Fibroblast of mammary gland (primary cell): ENCODE measurements around the gene DROSHA.
"Not testable (repeated sequence)": the region's sequence is repeated elsewhere in the genome, so short reads cannot be mapped to it uniquely, and the experiment has no call there.

Source experiments
- DNase-seq: peaks from one replicate; pipeline ENCODE4 v3.0.0-alpha.2; 2010; ENCODE audit warnings: low read depth
- H3K4me3 ChIP-seq: 2 replicates; pipeline ENCODE4 v1.5.1; 2011; ENCODE audit warnings: low read depth, mild to moderate bottlenecking, low read length, moderate library complexity; ENCODE audit not compliant: control insufficient read depth
- CTCF ChIP-seq: conservative IDR thresholded peaks from 2 replicates; pipeline ENCODE4 v1.5.1; 2011; ENCODE audit warnings: low read depth, low read length, inconsistent platforms; ENCODE audit not compliant: control insufficient read depth, insufficient read depth

The DROSHA gene

GRCh38 chr5:31554552-31554951 is 22.7 kb upstream of the DROSHA start:
- H3K4me3 ChIP-seq, result no peak overlapping the region
- TF ChIP-seq CTCF, result no peak

GRCh38 chr5:31553863-31554262 is 22.0 kb upstream of the DROSHA start:
- TF ChIP-seq CTCF, result no peak
- H3K4me3 ChIP-seq, result no peak overlapping the region
- peak; percentile 41 for DNase-seq

More at GRCh38 chr5:31554552-31554951, 22.7 kb upstream of the DROSHA start:
- peak; percentile 23 for DNase-seq

- H3K4me3 ChIP-seq, result no peak overlapping the region
- TF ChIP-seq CTCF, result no peak
- DNase-seq, result no peak
Observed at GRCh38 chr5:31551878-31552277, 20.0 kb upstream of the DROSHA start.

- not testable (repeated sequence) for DNase-seq, H3K4me3 ChIP-seq
Observed at GRCh38 chr5:31549114-31549513, 17.2 kb upstream of the DROSHA start.

GRCh38 chr5:31537851-31538250 is 6.0 kb upstream of the DROSHA start:
- DNase-seq, result no peak
- no peak overlapping the region for H3K4me3 ChIP-seq
- no peak for TF ChIP-seq CTCF

GRCh38 chr5:31537349-31537748 is 5.5 kb upstream of the DROSHA start:
- H3K4me3 ChIP-seq, result no peak overlapping the region
- DNase-seq, result no peak
- no peak for TF ChIP-seq CTCF

GRCh38 chr5:31536873-31537272 is 5.0 kb upstream of the DROSHA start:
- DNase-seq, result no peak
- no peak for TF ChIP-seq CTCF
- no peak overlapping the region for H3K4me3 ChIP-seq

GRCh38 chr5:31534527-31535046 is 2.7 kb upstream of the DROSHA start:
- no peak for DNase-seq
- no peak overlapping the region for H3K4me3 ChIP-seq
- TF ChIP-seq CTCF, result no peak
